KMS-11 (cell line): ENCODE results near the gene DNASE1L1.

Experiments
- H2AFZ ChIP-seq: fragments of 200-600 bp; sonication (generic); 2 replicates; pipeline ENCODE4 v1.6.1; 2016; ENCODE audit warnings: antibody characterized with exemption, mixed run types, low read depth
- H3K27ac ChIP-seq: fragments of 200-600 bp; sonication (generic); 2 replicates; pipeline ENCODE4 v1.6.1; 2016; ENCODE audit warnings: mild to moderate bottlenecking, mixed run types
- H3K27me3 ChIP-seq: fragments of 200-600 bp; sonication (generic); 2 replicates; pipeline ENCODE4 v1.6.1; 2017; ENCODE audit warnings: mild to moderate bottlenecking, low read depth, mixed run types, moderate library complexity; ENCODE audit not compliant: insufficient read depth
- H3K36me3 ChIP-seq: fragments of 200-600 bp; sonication (generic); 2 replicates; pipeline ENCODE4 v1.6.1; 2017; ENCODE audit warnings: mild to moderate bottlenecking, mixed run types; ENCODE audit not compliant: insufficient read depth
- H3K4me1 ChIP-seq: fragments of 200-600 bp; sonication (generic); 2 replicates; pipeline ENCODE4 v1.6.1; 2016; ENCODE audit warnings: mild to moderate bottlenecking, low read depth, mixed run types; ENCODE audit not compliant: poor library complexity, severe bottlenecking
- H3K4me2 ChIP-seq: fragments of 200-600 bp; sonication (generic); 2 replicates; pipeline ENCODE4 v1.7.0; 2016; ENCODE audit warnings: mild to moderate bottlenecking, mixed run types
- H3K4me3 ChIP-seq: fragments of 200-600 bp; sonication (generic); IDR thresholded peaks from 2 replicates; pipeline ENCODE4 v1.6.1; 2017; ENCODE audit warnings: low read depth, low read length, mixed read lengths; ENCODE audit not compliant: insufficient read depth
- H3K79me2 ChIP-seq: fragments of 200-600 bp; sonication (generic); 2 replicates; pipeline ENCODE4 v1.6.1; 2016; ENCODE audit warnings: low read depth, mixed run types; ENCODE audit not compliant: insufficient read depth
- H3K9ac ChIP-seq: fragments of 200-600 bp; sonication (generic); 2 replicates; pipeline ENCODE4 v1.6.1; 2016; ENCODE audit warnings: mild to moderate bottlenecking, mixed run types
- H4K20me1 ChIP-seq: fragments of 200-600 bp; sonication (generic); 2 replicates; pipeline ENCODE4 v1.6.1; 2016; ENCODE audit warnings: mild to moderate bottlenecking, mixed run types; ENCODE audit not compliant: insufficient read depth
- CTCF ChIP-seq: fragments of 200-600 bp; sonication (generic); conservative IDR thresholded peaks from 2 replicates; pipeline ENCODE4 v1.6.1; 2017; ENCODE audit warnings: low read depth, mild to moderate bottlenecking, antibody characterized with exemption, low read length, moderate library complexity, mixed read lengths

The DNASE1L1 gene

GRCh38 chrX:154352466-154352865 is 56.6 kb downstream of the DNASE1L1 start:
- Histone ChIP-seq H3K36me3 (no peaks in the 10 kb centered on the region; the same call in 1 of the 2 replicates), H4K20me1 (no peaks in the 10 kb centered on the region)

GRCh38 chrX:154352012-154352401 is 57.0 kb downstream of the DNASE1L1 start:
- Histone ChIP-seq H4K20me1 (no peaks in the 10 kb centered on the region), H2AFZ (no peak overlapping the region), H3K27ac (no peak overlapping the region), H3K4me3 (no peak overlapping the region), H3K79me2 (no peaks in the 10 kb centered on the region), H3K4me2 (no peak overlapping the region), H3K27me3 (no peaks in the 10 kb centered on the region), H3K36me3 (no peaks in the 10 kb centered on the region; the same call in 1 of the 2 replicates), H3K4me1 (peaks cover 14% of the 10 kb centered on the region), H3K9ac (no peak overlapping the region)
- no peak for TF ChIP-seq CTCF

More at GRCh38 chrX:154352466-154352865, 56.6 kb downstream of the DNASE1L1 start:
- H3K4me1 ChIP-seq = peaks cover 14% of the 10 kb centered on the region
- H2AFZ ChIP-seq = no peak overlapping the region
- no peak overlapping the region for H3K27ac ChIP-seq
- no peak overlapping the region for H3K4me3 ChIP-seq
- H3K4me2 ChIP-seq = no peak overlapping the region
- H3K79me2 ChIP-seq = no peaks in the 10 kb centered on the region
- H3K9ac ChIP-seq = no peak overlapping the region
- TF ChIP-seq CTCF = no peak
- H3K27me3 ChIP-seq = no peaks in the 10 kb centered on the region
